ENCODE results near the gene LRRC4B.

The LRRC4B gene

GRCh38 chr19:50548191-50549058 is 19.8 kb downstream of the LRRC4B start:
- CTCF ChIA-PET = interaction anchor here (2.5 to 3.6 kb wide), 2 partner anchors 8 to 11 kb away, joined by 10 to 14 read pairs; no protein-coding TSS in a partner anchor
- DNase-seq (ENCODE audit: extremely low spot score) = no peak
- TF ChIP-seq CTCF (IDR thresholded peaks at IDR 0.05; ENCODE audit: control extremely low read depth, extremely low read depth, low read depth, missing control alignments) = no peak
- POLR2A ChIA-PET = no interaction called here

- TF ChIP-seq CTCF (IDR thresholded peaks at IDR 0.05; ENCODE audit: control extremely low read depth, extremely low read depth, low read depth, missing control alignments) = no peak
- ChIA-PET POLR2A (no interaction called here), CTCF (interaction anchor here (2.5 to 3.6 kb wide), 2 partner anchors 8 to 10 kb away, joined by 10 to 14 read pairs; no protein-coding TSS in a partner anchor)
- no peak for DNase-seq (ENCODE audit: extremely low spot score)
Observed at GRCh38 chr19:50547385-50548190, 20.6 kb downstream of the LRRC4B start.

- ChIA-PET CTCF (interaction anchor here (2.5 to 3.6 kb wide), 2 partner anchors 9 kb away, joined by 10 to 14 read pairs; no protein-coding TSS in a partner anchor), POLR2A (no interaction called here)
- TF ChIP-seq CTCF (IDR thresholded peaks at IDR 0.05; ENCODE audit: control extremely low read depth, extremely low read depth, low read depth, missing control alignments) = no peak
- no peak for DNase-seq (ENCODE audit: extremely low spot score)
Observed at GRCh38 chr19:50546527-50547221, 21.6 kb downstream of the LRRC4B start.

GRCh38 chr19:50542943-50543342 is 25.3 kb downstream of the LRRC4B start:
- POLR2A ChIA-PET = no interaction called here
- DNase-seq (ENCODE audit: extremely low spot score) = no peak
- CTCF ChIA-PET = interaction anchor here (13.7 kb wide), 1 partner anchor 14 kb away, joined by 154 read pairs; no protein-coding TSS in a partner anchor

GRCh38 chr19:50537769-50538230 is 30.4 kb downstream of the LRRC4B start:
- TF ChIP-seq CTCF (IDR thresholded peaks at IDR 0.05; ENCODE audit: control extremely low read depth, extremely low read depth, low read depth, missing control alignments) = peak; percentile 82
- CTCF ChIA-PET = interaction anchor here (0.9 to 13.7 kb wide), 24 partner anchors 10 to 451 kb away, joined by 3 to 154 read pairs (median 6); no protein-coding TSS in a partner anchor
- peak; percentile 84 for DNase-seq (ENCODE audit: extremely low spot score)
- POLR2A ChIA-PET = no interaction called here

More at GRCh38 chr19:50542943-50543342, 25.3 kb downstream of the LRRC4B start:
- TF ChIP-seq CTCF (IDR thresholded peaks at IDR 0.05; ENCODE audit: control extremely low read depth, extremely low read depth, low read depth, missing control alignments) = no peak

All from GM10248 (cell line).